Left lung (tissue), 10 donors: ENCODE results near the gene ANKRD40. TPM values are rescaled to one million over a fixed set of nuclear protein-coding genes. Genes with fewer than 3 reads are reported as not detected.

Experiments used
- ATAC-seq: fragments of 200-7000 bp; cut with Tn5 transposase; one replicate; pipeline ENCODE4 v1.9.1; 2020; ENCODE audit warnings: moderate library complexity
- DNase-seq, 4 donors: peaks; one replicate each; pipeline ENCODE4 v3.0.0-alpha.2; 2013 to 2020
- H3K27ac ChIP-seq, 2 donors: fragments of 200-600 bp; sonication (generic) in 1 of 2; one replicate each; pipeline versions ENCODE4 v1.5.0 to v1.8.0; 2020 to 2021
- H3K27me3 ChIP-seq, 2 donors: fragments of 200-600 bp; sonication (generic) in 1 of 2; one replicate each; pipeline versions ENCODE4 v1.5.0 to v1.8.0; 2020 to 2021
- H3K36me3 ChIP-seq, 2 donors: fragments of 200-600 bp; sonication (generic) in 1 of 2; one replicate each; pipeline versions ENCODE4 v1.5.0 to v1.8.0; 2020 to 2021
- H3K4me1 ChIP-seq, 2 donors: fragments of 200-600 bp; one replicate each; pipeline ENCODE4 v1.8.0; 2021
- H3K4me3 ChIP-seq, 2 donors: fragments of 200-600 bp; sonication (generic) in 1 of 2; one replicate each; pipeline versions ENCODE4 v1.5.0 to v1.8.0; 2020 to 2021; ENCODE audit warnings: mild to moderate bottlenecking in 1 of 2
- H3K9me3 ChIP-seq, 2 donors: fragments of 200-600 bp; sonication (generic) in 1 of 2; one replicate each; pipeline versions ENCODE4 v1.5.0 to v1.8.0; 2020 to 2021
- CTCF ChIP-seq, 2 donors: fragments of 200-600 bp; sonication (generic) in 1 of 2; IDR thresholded peaks; one replicate each; pipeline versions ENCODE4 v1.5.0 to v1.8.0; 2021; ENCODE audit warnings: antibody characterized with exemption in 2 of 2
- intact Hi-C, 2 donors: fragments of 100-400 bp; cut with DNase I; formaldehyde crosslinking; loops; one replicate each; pipeline versions ENCODE4 v1.11.2 to v1.14.2; 2022
- polyA plus RNA-seq, 6 donors: library from polyadenylated mRNA; unstranded; fragments of 120-200 nt; gene quantifications; one replicate each; pipeline ENCODE4 v1.2.1, GENCODE V29; 2013; ENCODE audit not compliant: insufficient read length in 6 of 6
- total RNA-seq, 2 donors: library from RNA; stranded (reverse); fragmentation: NEBNext Ultra II Directional; extraction: Animal tissue kit (Norgen Biotek cat#: 25700); gene quantifications; one replicate each; pipeline ENCODE4 v1.2.1, GENCODE V29; 2021
- donor health status: DM: no; HTN: yes; CAD: no.
- donor health status: DM: no; HTN: no; CAD: no.

ANKRD40 gene
- total and polyA plus RNA-seq, 8 donors = 42.2 to 52.0 (median 46.6) TPM

- DNase-seq = no peak
- no peak for TF ChIP-seq CTCF (IDR thresholded peaks at IDR 0.05)
- H3K27ac ChIP-seq = no peak overlapping the region
- no peak for ATAC-seq
- H3K27me3 ChIP-seq = peaks cover 0 to 15% of the 10 kb centered on the region in 2 donors
- H3K4me1 ChIP-seq = peaks cover 10 to 27% of the 10 kb centered on the region in 2 donors
- H3K4me3 ChIP-seq = no peak overlapping the region
- intact Hi-C loops = loop anchor here in 1 of 2 donors (10.0 kb wide), 1 partner anchor 49 kb away; the partner anchor contains the start of gene ABCC3
- no peaks in the 10 kb centered on the region for H3K36me3 ChIP-seq
- H3K9me3 ChIP-seq = no peaks in the 10 kb centered on the region
Measured at GRCh38 chr17:50684288-50684611, 23.5 kb downstream of the ANKRD40 start.

GRCh38 chr17:50683434-50684287 is 24.1 kb downstream of the ANKRD40 start:
- Histone ChIP-seq H3K4me1 (peaks cover 10 to 23% of the 10 kb centered on the region in 2 donors), H3K4me3 (no peak overlapping the region), H3K36me3 (no peaks in the 10 kb centered on the region), H3K27me3 (peaks cover 0 to 15% of the 10 kb centered on the region in 2 donors), H3K27ac (no peak overlapping the region), H3K9me3 (no peaks in the 10 kb centered on the region)
- TF ChIP-seq CTCF (IDR thresholded peaks at IDR 0.05) = no peak
- intact Hi-C loops = loop anchor here in 1 of 2 donors (10.0 kb wide), 1 partner anchor 49 kb away; the partner anchor contains the start of gene ABCC3
- ATAC-seq = no peak
- DNase-seq = no peak

GRCh38 chr17:50682938-50683337 is 24.8 kb downstream of the ANKRD40 start:
- intact Hi-C loops = loop anchor here in 1 of 2 donors (10.0 kb wide), 1 partner anchor 48 kb away; the partner anchor contains the start of gene ABCC3
- no peak overlapping the region for H3K4me3 ChIP-seq
- no peaks in the 10 kb centered on the region for H3K9me3 ChIP-seq
- no peak for TF ChIP-seq CTCF (IDR thresholded peaks at IDR 0.05)
- DNase-seq (no peak), ATAC-seq (no peak)
- peaks cover 10 to 23% of the 10 kb centered on the region in 2 donors for H3K4me1 ChIP-seq
- no peak overlapping the region for H3K27ac ChIP-seq
- H3K36me3 ChIP-seq = no peaks in the 10 kb centered on the region
- H3K27me3 ChIP-seq = peaks cover 0 to 8% of the 10 kb centered on the region in 2 donors

GRCh38 chr17:50682441-50682840 is 25.3 kb downstream of the ANKRD40 start:
- no peak for TF ChIP-seq CTCF (IDR thresholded peaks at IDR 0.05)
- Histone ChIP-seq H3K4me3 (no peak overlapping the region), H3K9me3 (no peaks in the 10 kb centered on the region), H3K4me1 (peaks cover 10 to 21% of the 10 kb centered on the region in 2 donors), H3K27ac (no peak overlapping the region), H3K27me3 (peaks cover 0 to 8% of the 10 kb centered on the region in 2 donors), H3K36me3 (no peaks in the 10 kb centered on the region)
- DNase-seq (no peak), ATAC-seq (no peak)
- intact Hi-C loops = loop anchor here in 1 of 2 donors (10.0 kb wide), 1 partner anchor 48 kb away; the partner anchor contains the start of gene ABCC3
